Osteoblast (primary cell): Measurements from ENCODE around the gene ZNF140. TPM values are rescaled to one million over a fixed set of nuclear protein-coding genes. Genes with fewer than 3 reads are reported as not detected.

Experiments
- DNase-seq: peaks from one replicate; pipeline ENCODE4 v3.0.0; 2011; ENCODE audit warnings: low spot score, mixed read lengths; ENCODE audit not compliant: insufficient read length; ENCODE audit errors: missing footprints
- H2AFZ ChIP-seq: 2 replicates; pipeline ENCODE4 v1.6.0; 2011; ENCODE audit warnings: mild to moderate bottlenecking, low read length
- H3K27ac ChIP-seq: 2 replicates; pipeline ENCODE4 v1.5.1; 2011; ENCODE audit warnings: mild to moderate bottlenecking, low read depth, low read length, moderate library complexity
- H3K27me3 ChIP-seq: 2 replicates; pipeline ENCODE4 v1.6.0; 2012; ENCODE audit warnings: mild to moderate bottlenecking, control low read depth, inconsistent platforms, low read length, moderate library complexity; ENCODE audit not compliant: insufficient read depth
- H3K36me3 ChIP-seq: 2 replicates; pipeline ENCODE4 v1.5.1; 2011; ENCODE audit warnings: mild to moderate bottlenecking, low read length, control low read depth, moderate library complexity; ENCODE audit not compliant: insufficient read depth
- H3K4me1 ChIP-seq: 2 replicates; pipeline ENCODE4 v1.5.1; 2011; ENCODE audit warnings: mild to moderate bottlenecking, low read length, control low read depth, moderate library complexity; ENCODE audit not compliant: insufficient read depth
- H3K4me2 ChIP-seq: 2 replicates; pipeline ENCODE4 v1.6.0; 2011; ENCODE audit warnings: mild to moderate bottlenecking, low read length; ENCODE audit not compliant: insufficient read depth
- H3K4me3 ChIP-seq: fragments of 200-600 bp; sonication (generic); 3 replicates; pipeline ENCODE4 v1.5.1; 2012; ENCODE audit warnings: mild to moderate bottlenecking, low read length, inconsistent platforms; ENCODE audit not compliant: insufficient read depth
- H3K79me2 ChIP-seq: 2 replicates; pipeline ENCODE4 v1.6.0; 2012; ENCODE audit warnings: mild to moderate bottlenecking, low read length, control low read depth, inconsistent platforms; ENCODE audit not compliant: insufficient read depth
- H3K9me3 ChIP-seq: 2 replicates; pipeline ENCODE4 v1.5.1; 2011; ENCODE audit warnings: low read depth, low read length, control low read depth
- H4K20me1 ChIP-seq: 2 replicates; pipeline ENCODE4 v1.6.0; 2012; ENCODE audit warnings: mild to moderate bottlenecking, low read length, control low read depth; ENCODE audit not compliant: insufficient read depth
- CTCF ChIP-seq: IDR thresholded peaks from 2 replicates; pipeline ENCODE4 v1.5.1; 2011; ENCODE audit warnings: mild to moderate bottlenecking, low read depth, low read length, moderate library complexity; ENCODE audit errors: extremely low read depth
- total RNA-seq: library from RNA; depleted of rRNA; stranded (reverse); fragments of >200 nt; gene quantifications from 2 replicates; pipeline ENCODE4 v1.2.3, GENCODE V29; 2012

ZNF140 gene
- total RNA-seq, 1 donor, result 21.0 TPM

- no peak overlapping the region for H2AFZ ChIP-seq
- peaks cover 82% of the 10 kb centered on the region for H3K36me3 ChIP-seq
- H3K4me1 ChIP-seq, result no peaks in the 10 kb centered on the region
- no peaks in the 10 kb centered on the region for H3K27me3 ChIP-seq
- no peak overlapping the region for H3K4me3 ChIP-seq
- no peak overlapping the region for H3K4me2 ChIP-seq
- no peak overlapping the region for H3K27ac ChIP-seq
- no peaks in the 10 kb centered on the region for H4K20me1 ChIP-seq
- DNase-seq, result no peak
- H3K79me2 ChIP-seq, result peaks cover 35% of the 10 kb centered on the region
- no peak for TF ChIP-seq CTCF
- H3K9me3 ChIP-seq, result peaks cover 58% of the 10 kb centered on the region
These were observed 34.0 kb upstream of the ZNF140 start for GRCh38 chr12:133046698-133047097.

GRCh38 chr12:133057446-133057845, 23.3 kb upstream of the ZNF140 start:
- no peak overlapping the region for H2AFZ ChIP-seq
- H3K9me3 ChIP-seq, result peaks cover 70% of the 10 kb centered on the region
- H3K27me3 ChIP-seq, result no peaks in the 10 kb centered on the region
- H3K79me2 ChIP-seq, result no peaks in the 10 kb centered on the region
- H3K4me3 ChIP-seq, result no peak overlapping the region
- H3K27ac ChIP-seq, result no peak overlapping the region
- no peak for DNase-seq
- no peaks in the 10 kb centered on the region for H4K20me1 ChIP-seq
- TF ChIP-seq CTCF, result no peak
- no peak overlapping the region for H3K4me2 ChIP-seq
- H3K4me1 ChIP-seq, result no peaks in the 10 kb centered on the region
- H3K36me3 ChIP-seq, result peaks cover 41% of the 10 kb centered on the region

DNA sequence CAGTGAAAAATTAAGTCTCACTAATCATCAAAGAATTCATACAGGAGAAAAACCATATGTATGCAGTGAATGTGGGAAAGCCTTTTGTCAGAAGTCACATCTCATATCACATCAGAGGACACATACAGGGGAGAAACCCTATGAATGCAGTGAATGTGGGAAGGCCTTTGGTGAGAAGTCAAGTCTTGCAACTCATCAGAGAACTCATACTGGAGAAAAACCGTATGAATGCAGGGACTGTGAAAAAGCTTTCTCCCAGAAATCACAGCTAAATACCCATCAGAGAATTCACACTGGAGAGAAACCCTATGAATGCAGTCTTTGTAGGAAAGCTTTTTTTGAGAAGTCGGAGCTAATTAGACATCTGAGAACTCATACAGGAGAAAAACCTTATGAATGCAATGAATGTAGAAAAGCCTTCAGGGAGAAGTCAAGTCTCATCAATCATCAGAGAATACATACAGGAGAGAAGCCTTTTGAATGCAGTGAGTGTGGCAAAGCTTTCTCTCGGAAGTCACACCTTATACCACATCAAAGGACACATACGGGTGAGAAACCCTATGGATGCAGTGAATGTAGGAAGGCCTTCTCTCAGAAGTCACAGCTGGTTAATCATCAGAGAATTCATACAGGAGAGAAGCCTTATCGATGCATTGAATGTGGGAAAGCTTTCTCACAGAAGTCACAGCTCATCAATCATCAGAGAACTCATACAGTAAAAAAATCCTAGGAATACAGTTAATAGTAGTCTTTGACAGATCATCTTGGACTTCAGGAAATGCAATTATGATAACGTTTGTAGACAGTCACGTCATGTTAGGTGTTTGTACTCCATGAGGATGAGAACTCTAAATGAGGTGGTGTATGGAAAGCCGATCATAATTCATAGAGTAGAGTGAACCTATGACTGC, 22.3 kb upstream of the ZNF140 start:
- DNase-seq, result no peak
- no peaks in the 10 kb centered on the region for H4K20me1 ChIP-seq
- no peak for TF ChIP-seq CTCF
- no peak overlapping the region for H2AFZ ChIP-seq
- H3K36me3 ChIP-seq, result peaks cover 31% of the 10 kb centered on the region
- H3K4me2 ChIP-seq, result no peak overlapping the region
- peaks cover 71% of the 10 kb centered on the region for H3K9me3 ChIP-seq
- no peak overlapping the region for H3K27ac ChIP-seq
- no peak overlapping the region for H3K4me3 ChIP-seq
- H3K27me3 ChIP-seq, result no peaks in the 10 kb centered on the region
- H3K4me1 ChIP-seq, result no peaks in the 10 kb centered on the region
- H3K79me2 ChIP-seq, result no peaks in the 10 kb centered on the region

GRCh38 chr12:133061954-133062353, 18.8 kb upstream of the ZNF140 start:
- no peak for DNase-seq
- Histone ChIP-seq H3K27me3 (no peaks in the 10 kb centered on the region), H3K27ac (no peak overlapping the region), H3K4me3 (no peak overlapping the region), H4K20me1 (no peaks in the 10 kb centered on the region), H3K9me3 (peaks cover 72% of the 10 kb centered on the region), H3K36me3 (peaks cover 15% of the 10 kb centered on the region), H3K4me2 (no peak overlapping the region), H3K4me1 (no peaks in the 10 kb centered on the region), H3K79me2 (no peaks in the 10 kb centered on the region), H2AFZ (no peak overlapping the region)
- TF ChIP-seq CTCF, result no peak
